Measurements from ENCODE around the gene NDFIP2. TPM values are rescaled to one million over a fixed set of nuclear protein-coding genes. Genes with fewer than 3 reads are reported as not detected.

The NDFIP2 gene
- total and polyA plus RNA-seq, 12 donors = 9.9 to 42.7 (median 33.2) TPM

DNA sequence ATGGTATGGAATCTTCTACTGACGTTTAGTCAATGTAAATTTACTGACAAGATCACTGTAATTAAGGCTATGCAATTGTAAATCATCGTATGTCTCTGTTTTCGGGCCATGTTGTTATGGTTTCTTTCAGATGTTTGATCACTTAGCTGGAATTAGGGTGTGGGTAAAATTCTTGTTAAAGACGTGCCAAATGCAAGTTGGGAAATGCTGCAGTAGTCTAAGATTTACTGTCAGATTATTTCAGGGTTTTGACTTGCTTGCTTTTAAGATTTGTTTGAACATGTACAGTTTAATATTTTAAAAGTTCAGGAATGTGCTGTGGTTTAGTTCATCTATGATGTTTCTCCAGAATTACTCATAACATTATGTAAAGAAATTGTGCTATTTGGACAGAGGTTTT, 10.8 kb downstream of the NDFIP2 start:
- no peak overlapping the region for H3K27ac ChIP-seq

DNA sequence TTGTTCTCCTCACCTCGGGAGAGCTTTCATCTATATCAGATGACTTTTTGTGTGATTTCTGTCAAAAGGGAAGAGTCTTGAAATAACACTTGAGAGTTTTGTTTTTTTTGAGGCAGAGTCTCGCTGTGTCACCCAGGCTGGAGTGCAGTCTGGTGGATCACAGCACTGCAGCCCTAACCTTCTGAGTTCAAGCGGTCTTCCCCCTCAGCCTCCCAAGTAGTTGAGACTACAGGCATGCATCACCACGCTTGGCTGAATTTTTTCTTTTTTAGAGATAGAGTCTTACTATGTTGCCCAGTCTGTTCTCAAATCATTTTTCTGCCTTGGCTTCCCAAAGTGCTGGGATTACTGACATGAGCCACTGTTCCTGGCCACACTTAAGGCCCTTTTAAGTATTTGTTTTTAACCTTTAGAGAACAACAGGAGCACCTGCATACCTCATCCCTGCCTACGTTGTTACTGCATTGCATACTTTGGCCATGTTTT, 11.4 kb downstream of the NDFIP2 start:
- TF ChIP-seq, protein P1, sequence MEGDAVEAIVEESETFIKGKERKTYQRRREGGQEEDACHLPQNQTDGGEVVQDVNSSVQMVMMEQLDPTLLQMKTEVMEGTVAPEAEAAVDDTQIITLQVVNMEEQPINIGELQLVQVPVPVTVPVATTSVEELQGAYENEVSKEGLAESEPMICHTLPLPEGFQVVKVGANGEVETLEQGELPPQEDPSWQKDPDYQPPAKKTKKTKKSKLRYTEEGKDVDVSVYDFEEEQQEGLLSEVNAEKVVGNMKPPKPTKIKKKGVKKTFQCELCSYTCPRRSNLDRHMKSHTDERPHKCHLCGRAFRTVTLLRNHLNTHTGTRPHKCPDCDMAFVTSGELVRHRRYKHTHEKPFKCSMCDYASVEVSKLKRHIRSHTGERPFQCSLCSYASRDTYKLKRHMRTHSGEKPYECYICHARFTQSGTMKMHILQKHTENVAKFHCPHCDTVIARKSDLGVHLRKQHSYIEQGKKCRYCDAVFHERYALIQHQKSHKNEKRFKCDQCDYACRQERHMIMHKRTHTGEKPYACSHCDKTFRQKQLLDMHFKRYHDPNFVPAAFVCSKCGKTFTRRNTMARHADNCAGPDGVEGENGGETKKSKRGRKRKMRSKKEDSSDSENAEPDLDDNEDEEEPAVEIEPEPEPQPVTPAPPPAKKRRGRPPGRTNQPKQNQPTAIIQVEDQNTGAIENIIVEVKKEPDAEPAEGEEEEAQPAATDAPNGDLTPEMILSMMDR (IDR thresholded peaks at IDR 0.05) = no peak

More for the DNA sequence above, 10.8 kb downstream of the NDFIP2 start:
- Histone ChIP-seq H3K36me3 (no peaks in the 10 kb centered on the region), H3K4me1 (peaks cover 0 to 50% (median 29%) of the 10 kb centered on the region in 9 donors), H3K4me3 (no peak overlapping the region), H3K9me3 (no peaks in the 10 kb centered on the region), H3K27me3 (no peaks in the 10 kb centered on the region)
- ATAC-seq (no peak), DNase-seq (no peak)
- intact Hi-C loops (cut with DNase I) = no loop called here
- WGBS, 2 donors = 64 to 71% methylated on average over 4 of the region's 4 CpGs
- TF ChIP-seq, protein P1 (IDR thresholded peaks at IDR 0.05) = no peak

DNA sequence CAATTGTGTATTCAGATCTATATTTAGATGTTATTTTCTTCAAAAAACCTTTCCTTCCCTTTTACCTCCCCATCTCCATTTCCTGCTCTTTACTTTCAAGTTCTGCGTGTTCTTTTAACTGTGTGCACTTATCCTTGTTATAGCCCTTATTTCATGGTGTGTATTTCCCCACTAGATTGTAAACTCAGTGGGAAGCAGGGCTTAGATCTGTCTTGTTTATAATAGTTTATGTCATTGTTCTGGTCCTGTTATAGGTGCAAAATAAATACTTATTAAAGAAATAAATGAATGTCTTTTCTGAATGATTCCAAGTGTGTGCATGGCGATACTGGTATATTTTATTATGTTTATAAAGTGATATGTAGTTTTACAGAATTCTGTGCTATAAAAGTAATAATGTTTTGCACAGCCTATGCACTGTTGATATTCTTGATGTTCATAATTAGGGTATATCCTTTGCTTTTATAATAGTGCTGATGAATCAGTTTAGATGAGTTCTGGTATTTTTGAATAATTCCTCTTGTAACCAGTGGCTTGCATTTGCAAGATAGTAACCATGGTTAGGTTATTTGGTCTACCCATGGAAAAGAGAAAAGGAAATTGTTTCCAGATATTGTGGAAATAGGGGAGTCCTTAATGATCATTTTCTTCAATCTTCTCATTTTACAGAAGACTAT, 12.1 kb downstream of the NDFIP2 start:
- Histone ChIP-seq H3K27me3 (no peaks in the 10 kb centered on the region), H3K4me1 (peaks cover 0 to 50% (median 29%) of the 10 kb centered on the region in 9 donors), H3K4me3 (no peak overlapping the region), H3K9me3 (no peaks in the 10 kb centered on the region), H3K36me3 (no peaks in the 10 kb centered on the region), H3K27ac (no peak overlapping the region)
- intact Hi-C loops (cut with DNase I) = no loop called here
- ATAC-seq (no peak), DNase-seq (no peak)
- TF ChIP-seq, protein P1 (IDR thresholded peaks at IDR 0.05) = no peak
- WGBS, 2 donors = 73 to 82% methylated on average over 2 of the region's 2 CpGs

More for the DNA sequence above, 11.4 kb downstream of the NDFIP2 start:
- DNase-seq = no peak
- WGBS, 2 donors = 73 to 79% methylated on average over 5 of the region's 5 CpGs
- Histone ChIP-seq H3K27ac (no peak overlapping the region), H3K4me1 (peaks cover 0 to 50% (median 29%) of the 10 kb centered on the region in 9 donors), H3K36me3 (no peaks in the 10 kb centered on the region), H3K27me3 (no peaks in the 10 kb centered on the region), H3K4me3 (no peak overlapping the region), H3K9me3 (no peaks in the 10 kb centered on the region)
- intact Hi-C loops (cut with DNase I) = no loop called here
- ATAC-seq = peak in 2 of 8 donors; percentile 35 to 59

DNA sequence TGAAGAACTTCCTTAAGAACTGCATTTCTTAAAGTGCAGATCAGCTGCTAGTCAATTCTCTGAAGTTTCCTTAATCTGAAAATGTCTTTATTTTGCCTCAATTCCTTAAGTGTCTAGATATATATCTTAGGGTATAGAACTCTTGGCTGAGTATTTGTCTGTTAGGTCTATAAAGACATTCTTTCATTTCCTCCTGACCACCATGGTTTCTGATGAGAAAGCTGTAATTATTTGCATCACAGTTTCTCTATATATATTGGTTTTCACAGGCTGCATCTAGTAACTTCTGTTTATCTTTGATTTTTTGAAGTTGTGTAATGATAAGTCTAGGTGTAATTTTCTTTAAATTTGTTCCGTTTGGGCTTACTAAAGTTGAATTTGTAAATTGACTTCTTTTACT, 15.2 kb downstream of the NDFIP2 start:
- H3K27me3 ChIP-seq = no peaks in the 10 kb centered on the region
- peaks cover 0 to 36% (median 20%) of the 10 kb centered on the region in 9 donors for H3K4me1 ChIP-seq
- 90% methylated on average over 1 of the region's 1 CpG for WGBS, 2 donors
- H3K36me3 ChIP-seq = no peaks in the 10 kb centered on the region
- H3K9me3 ChIP-seq = peaks cover 0 to 12% (median 0%) of the 10 kb centered on the region in 11 donors
- ATAC-seq (no peak), DNase-seq (no peak)
- no peak overlapping the region for H3K27ac ChIP-seq
- intact Hi-C loops (cut with DNase I) = no loop called here
- no peak overlapping the region for H3K4me3 ChIP-seq
- TF ChIP-seq, protein P1 (IDR thresholded peaks at IDR 0.05) = no peak
